A549 (cell line): Measurements from ENCODE around the gene MYT1. TPM values are rescaled to one million over a fixed set of nuclear protein-coding genes. Genes with fewer than 3 reads are reported as not detected.

Source experiments
- ATAC-seq, 2 experiments: fragments of 200-7000 bp in 1 of 2; fragments of >200 bp in 1 of 2; cut with Nextera tagmentation in 1 of 2; cut with Tn5 transposase in 1 of 2; 3 replicates each; pipeline versions ENCODE4 v1.8.0 to v1.9.1; 2018 to 2020; ENCODE audit warnings: mild to moderate bottlenecking in 1 of 2, moderate library complexity in 1 of 2
- CTCF ChIA-PET: fragments of 300-600 bp; sonication (Branson Sonifier 250); formaldehyde crosslinking; extraction: SDS; loops from one replicate; lab custom pipeline; 2021; ENCODE audit warnings: antibody characterized with exemption, inconsistent platforms; lab: Yijun Ruan, JAX
- POLR2A ChIA-PET: fragments of 350-600 bp; formaldehyde crosslinking; extraction: SDS; loops from one replicate; lab custom pipeline; 2021; ENCODE audit warnings: antibody characterized with exemption, inconsistent platforms; lab: Yijun Ruan, JAX
- DNase-seq, 2 experiments: peaks; one replicate each; pipeline versions ENCODE4 v3.0.0 to v3.0.0-alpha.2; 2011 to 2016; ENCODE audit warnings: low read depth in 1 of 2, low spot score in 1 of 2
- FAIRE-seq: peaks from 2 replicates; lab custom pipeline; 2011; peaks lifted over from hg19 to GRCh38; lab: Jason Lieb, UNC
- H3K27ac ChIP-seq, 2 experiments: fragments of >200 bp; sonication (Bioruptor Twin); formaldehyde crosslinking; 3 replicates each; pipeline ENCODE4 v1.5.1; 2016 to 2017
- H3K4me1 ChIP-seq: fragments of >200 bp; sonication (Bioruptor Twin); formaldehyde crosslinking; 3 replicates; pipeline ENCODE4 v1.6.1; 2016
- H3K4me2 ChIP-seq: fragments of >200 bp; sonication (Bioruptor Twin); formaldehyde crosslinking; 3 replicates; pipeline ENCODE4 v1.6.1; 2016
- H3K4me3 ChIP-seq: fragments of >200 bp; sonication (Bioruptor Twin); formaldehyde crosslinking; 3 replicates; pipeline ENCODE4 v1.5.1; 2016
- H3K9me3 ChIP-seq: fragments of >200 bp; sonication (Bioruptor Twin); formaldehyde crosslinking; 3 replicates; pipeline ENCODE4 v1.6.1; 2016
- CBX8 ChIP-seq: fragments of 200-600 bp; sonication (generic); IDR thresholded peaks from 2 replicates; pipeline ENCODE4 v1.6.1; 2016
- CHD4 ChIP-seq: fragments of 200-600 bp; sonication (generic); IDR thresholded peaks from 2 replicates; pipeline ENCODE4 v1.6.1; 2016; ENCODE audit warnings: antibody characterized with exemption, mild to moderate bottlenecking, borderline replicate concordance
- EHF ChIP-seq: fragments of 250-450 bp; sonication (Bioruptor Pico); IDR thresholded peaks from 2 replicates; pipeline ENCODE4 v1.5.0; 2020; ENCODE audit warnings: mild to moderate bottlenecking
- EP300 ChIP-seq, 2 experiments: fragments of >200 bp; sonication (Bioruptor Twin); formaldehyde crosslinking; IDR thresholded peaks; 2 replicates in 1 of 2; 3 replicates in 1 of 2; pipeline ENCODE4 v1.6.1; 2016 to 2017
- ESRRA ChIP-seq: fragments of 150-350 bp; IDR thresholded peaks from 2 replicates; pipeline ENCODE4 v1.6.1; 2014; ENCODE audit warnings: mild to moderate bottlenecking, low read length, borderline replicate concordance
- GATA3 ChIP-seq: IDR thresholded peaks from 2 replicates; pipeline ENCODE4 v1.6.1; 2012; ENCODE audit warnings: borderline replicate concordance
- HDAC2 ChIP-seq: fragments of 200-600 bp; sonication (generic); IDR thresholded peaks from 2 replicates; pipeline ENCODE4 v1.6.1; 2016
- HEYL ChIP-seq: fragments of 250-450 bp; sonication (Bioruptor Pico); IDR thresholded peaks from 2 replicates; pipeline ENCODE4 v1.8.0; 2021; ENCODE audit warnings: mild to moderate bottlenecking, moderate library complexity
- HMGXB4 ChIP-seq: fragments of 250-450 bp; sonication (Bioruptor Pico); IDR thresholded peaks from 2 replicates; pipeline ENCODE4 v1.5.0; 2021; ENCODE audit warnings: mild to moderate bottlenecking, moderate library complexity, borderline replicate concordance
- HOXB13 ChIP-seq: fragments of 250-450 bp; sonication (Bioruptor Pico); IDR thresholded peaks from 2 replicates; pipeline ENCODE4 v1.5.0; 2020; ENCODE audit warnings: low read depth, mild to moderate bottlenecking, moderate library complexity
- HOXB5 ChIP-seq: fragments of 250-450 bp; sonication (Bioruptor Pico); IDR thresholded peaks from 2 replicates; pipeline ENCODE4 v1.5.0; 2020; ENCODE audit warnings: mild to moderate bottlenecking, moderate library complexity
- JUNB ChIP-seq: fragments of >200 bp; sonication (Bioruptor Twin); formaldehyde crosslinking; IDR thresholded peaks from 2 replicates; pipeline ENCODE4 v1.6.1; 2016
- KDM5A ChIP-seq: fragments of 200-600 bp; sonication (generic); IDR thresholded peaks from 2 replicates; pipeline ENCODE4 v1.6.1; 2016; ENCODE audit warnings: antibody characterized with exemption, mild to moderate bottlenecking
- MAX ChIP-seq: IDR thresholded peaks from 2 replicates; pipeline ENCODE4 v1.6.1; 2012
- MAZ ChIP-seq: fragments of 150-350 bp; IDR thresholded peaks from 2 replicates; pipeline ENCODE4 v1.6.1; 2014; ENCODE audit warnings: antibody characterized with exemption, low read depth, low read length, borderline replicate concordance
- NFE2L2 ChIP-seq: fragments of 150-350 bp; conservative IDR thresholded peaks from 2 replicates; pipeline ENCODE4 v1.6.1; 2014; ENCODE audit warnings: low read length
- NPAS2 ChIP-seq: fragments of 250-450 bp; sonication (Bioruptor Pico); IDR thresholded peaks from 2 replicates; pipeline ENCODE4 v1.8.0; 2022; ENCODE audit warnings: mild to moderate bottlenecking, moderate library complexity, borderline replicate concordance
- PHF8 ChIP-seq: fragments of 200-600 bp; sonication (generic); IDR thresholded peaks from 2 replicates; pipeline ENCODE4 v1.6.1; 2016; ENCODE audit warnings: low read depth, mild to moderate bottlenecking, antibody characterized with exemption, moderate library complexity, borderline replicate concordance
- RARB ChIP-seq: fragments of 250-450 bp; sonication (Bioruptor Pico); IDR thresholded peaks from 2 replicates; pipeline ENCODE4 v1.8.0; 2021; ENCODE audit warnings: mild to moderate bottlenecking, moderate library complexity
- RCOR1 ChIP-seq: fragments of 150-350 bp; IDR thresholded peaks from 2 replicates; pipeline ENCODE4 v1.6.1; 2014; ENCODE audit warnings: antibody characterized with exemption, low read length, low read depth
- RFX5 ChIP-seq: fragments of 450-650 bp; IDR thresholded peaks from 2 replicates; pipeline ENCODE4 v1.7.1; 2014; ENCODE audit warnings: antibody characterized with exemption, mild to moderate bottlenecking, moderate library complexity
- RNF2 ChIP-seq: fragments of 200-600 bp; sonication (generic); IDR thresholded peaks from 2 replicates; pipeline ENCODE4 v1.6.1; 2016; ENCODE audit warnings: low read depth, mild to moderate bottlenecking, antibody characterized with exemption, moderate library complexity, borderline replicate concordance
- TFCP2L1 ChIP-seq: fragments of 250-450 bp; sonication (Bioruptor Pico); IDR thresholded peaks from 2 replicates; pipeline ENCODE4 v1.5.0; 2021; ENCODE audit warnings: mild to moderate bottlenecking
- USF2 ChIP-seq: fragments of 450-650 bp; IDR thresholded peaks from 2 replicates; pipeline ENCODE4 v1.6.1; 2014; ENCODE audit warnings: antibody characterized with exemption
- ZC3H11A ChIP-seq: fragments of 450-650 bp; IDR thresholded peaks from 2 replicates; pipeline ENCODE4 v1.6.1; 2014; ENCODE audit warnings: antibody characterized with exemption, mild to moderate bottlenecking
- WGBS: methylation state at CpG from one replicate; pipeline ENCODE4 v1.1.6; 2017; ENCODE audit errors: missing lambda C conversion rate; 5-methylcytosine and 5-hydroxymethylcytosine counted together
- polyA plus RNA-seq, 4 experiments: library from polyadenylated mRNA; depleted of rRNA in 3 of 4; stranded (reverse); fragments of >200 nt; fragmentation: RNase III in 1 of 4; extraction: RNeasy Plus Mini Kit Qiagen cat#74134 plus additional on column Dnase treatment in 1 of 4; gene quantifications; 2 replicates in 3 of 4; 3 replicates in 1 of 4; pipeline ENCODE4 v1.2.3, GENCODE V29; 2011 to 2017
- TF ChIP-seq, protein P1 (sequence below): IDR thresholded peaks from 2 replicates; pipeline ENCODE4 v1.6.1; 2012

The MYT1 gene
- polyA plus RNA-seq, 2 of the 4 experiments (the other 2 are of a cell fraction): 0.21 to 0.22 TPM

DNA sequence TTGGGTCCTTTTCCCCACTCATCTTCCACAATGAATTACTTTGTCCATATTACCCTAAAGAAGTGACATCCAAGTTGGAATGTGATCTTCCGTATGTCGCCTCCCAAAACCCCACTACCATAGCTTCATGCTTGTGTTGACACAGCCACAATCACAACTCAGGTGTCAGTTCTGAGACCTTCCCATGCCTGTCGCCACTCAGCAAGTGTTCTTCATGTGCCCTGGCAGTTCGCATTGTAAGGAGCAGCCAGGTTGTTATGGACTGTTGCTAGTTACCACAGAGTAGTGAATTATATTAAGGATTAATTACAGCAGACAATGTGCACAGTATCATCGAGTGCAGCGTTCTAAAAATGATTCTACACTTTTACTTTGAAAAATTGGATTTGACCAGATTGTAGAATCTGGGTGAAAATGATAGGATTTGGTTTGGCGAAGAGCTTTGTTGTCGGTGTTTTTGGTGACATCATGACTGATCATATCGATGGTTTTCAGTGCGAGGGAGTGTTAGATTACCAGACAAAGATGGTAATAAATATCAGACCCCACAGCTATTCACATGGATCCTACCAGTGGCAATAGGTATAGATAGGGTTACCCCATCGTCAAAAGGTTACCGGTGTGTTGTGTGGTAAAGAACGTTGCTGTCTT lies 93.0 kb downstream of the MYT1 start:
- ATAC-seq (no peak), DNase-seq (no peak), FAIRE-seq (no peak)
- no peaks in the 10 kb centered on the region for H3K9me3 ChIP-seq
- H3K4me3 ChIP-seq: no peak overlapping the region
- POLR2A ChIA-PET: no interaction called here
- peaks cover 8% of the 10 kb centered on the region for H3K4me1 ChIP-seq
- H3K27ac ChIP-seq: no peak overlapping the region
- 89% methylated on average over 13 of the region's 13 CpGs for WGBS
- TF ChIP-seq RFX5 (no peak), KDM5A (no peak), USF2 (no peak), PHF8 (no peak), EHF (CRISPR knock-in tag) (no peak), HDAC2 (no peak), NFE2L2 (no peak), MAX (no peak), JUNB (no peak), CHD4 (no peak), HOXB13 (CRISPR knock-in tag) (no peak), ZC3H11A (no peak), HMGXB4 (CRISPR knock-in tag) (no peak), ESRRA (no peak)
- CTCF ChIA-PET: no interaction called here
- H3K4me2 ChIP-seq: peak overlapping the region; percentile 84

DNA sequence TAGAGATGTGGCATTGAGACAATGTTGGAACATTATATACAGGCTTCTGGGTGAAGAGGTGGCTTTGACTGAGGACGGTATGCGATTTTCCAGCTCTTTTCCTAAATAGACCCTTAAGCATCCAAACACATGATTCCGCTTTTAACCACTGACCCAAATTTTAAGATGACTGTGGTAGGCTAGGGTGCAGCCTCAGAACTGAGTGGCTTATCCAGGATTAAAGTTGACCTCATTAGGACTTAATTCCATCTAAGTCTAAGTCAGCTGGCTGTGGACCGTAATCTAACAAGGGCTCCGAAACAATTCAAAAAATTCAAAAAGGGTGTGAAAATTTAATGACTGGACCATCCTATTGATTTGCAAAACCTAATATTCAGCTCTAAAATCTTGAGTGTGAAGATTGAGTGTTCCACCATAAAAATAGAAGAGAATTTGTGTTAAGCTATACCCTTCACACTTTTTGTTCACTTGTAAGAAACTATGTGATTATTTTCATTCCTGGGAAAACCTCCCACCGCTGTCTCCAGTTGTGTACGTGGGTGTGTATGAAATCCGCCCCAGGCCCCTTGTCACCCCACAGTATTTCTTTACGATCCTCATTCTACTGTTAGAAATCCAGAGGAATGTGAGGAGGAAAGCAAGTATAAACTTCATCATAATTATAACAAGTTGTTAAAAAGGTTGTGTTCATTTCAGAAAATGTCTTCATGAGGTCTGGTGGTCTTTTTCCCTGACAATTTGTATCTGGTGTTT lies 94.0 kb downstream of the MYT1 start:
- POLR2A ChIA-PET: interaction anchor here (0.7 kb wide), 1 partner anchor 175 kb away, joined by 6 read pairs; no protein-coding TSS in a partner anchor
- Histone ChIP-seq H3K4me3 (no peak overlapping the region), H3K9me3 (no peaks in the 10 kb centered on the region), H3K27ac (no peak overlapping the region), H3K4me1 (peaks cover 8% of the 10 kb centered on the region), H3K4me2 (no peak overlapping the region)
- no peak for TF ChIP-seq ESRRA
- ATAC-seq (no peak), DNase-seq (no peak), FAIRE-seq (no peak)
- CTCF ChIA-PET: no interaction called here
- WGBS: 92% methylated on average over 9 of the region's 9 CpGs

DNA sequence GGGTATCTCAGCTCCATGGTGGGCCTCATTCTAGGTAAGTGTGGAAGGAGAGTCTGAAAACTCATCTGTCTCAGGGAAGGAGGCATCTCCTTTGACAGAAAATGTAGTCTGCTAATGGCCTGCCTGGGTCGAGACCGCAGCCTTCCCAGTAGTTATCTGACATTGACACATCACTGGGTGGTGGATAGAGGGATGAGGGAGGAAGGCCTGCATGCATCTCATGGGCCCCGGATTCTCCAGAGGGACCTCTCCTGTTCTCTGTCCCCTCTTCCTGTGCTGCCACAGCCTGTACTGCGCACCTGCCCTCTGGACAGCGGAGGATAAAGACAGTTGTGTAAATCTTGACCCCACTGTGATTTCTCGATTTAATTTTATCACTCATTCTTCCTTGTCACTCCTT lies 96.0 kb downstream of the MYT1 start:
- Histone ChIP-seq H3K27ac (no peak overlapping the region), H3K4me2 (no peak overlapping the region), H3K9me3 (no peaks in the 10 kb centered on the region), H3K4me3 (no peak overlapping the region), H3K4me1 (peaks cover 8% of the 10 kb centered on the region)
- ATAC-seq (no peak), DNase-seq (no peak), FAIRE-seq (no peak)
- TF ChIP-seq HDAC2: no peak
- no peak for TF ChIP-seq HEYL (CRISPR knock-in tag)
- TF ChIP-seq MAZ: no peak
- no peak for TF ChIP-seq NPAS2 (CRISPR knock-in tag)
- TF ChIP-seq CBX8: no peak
- no peak for TF ChIP-seq EHF (CRISPR knock-in tag)
- no peak for TF ChIP-seq RNF2
- TF ChIP-seq GATA3: no peak
- TF ChIP-seq, protein P1, sequence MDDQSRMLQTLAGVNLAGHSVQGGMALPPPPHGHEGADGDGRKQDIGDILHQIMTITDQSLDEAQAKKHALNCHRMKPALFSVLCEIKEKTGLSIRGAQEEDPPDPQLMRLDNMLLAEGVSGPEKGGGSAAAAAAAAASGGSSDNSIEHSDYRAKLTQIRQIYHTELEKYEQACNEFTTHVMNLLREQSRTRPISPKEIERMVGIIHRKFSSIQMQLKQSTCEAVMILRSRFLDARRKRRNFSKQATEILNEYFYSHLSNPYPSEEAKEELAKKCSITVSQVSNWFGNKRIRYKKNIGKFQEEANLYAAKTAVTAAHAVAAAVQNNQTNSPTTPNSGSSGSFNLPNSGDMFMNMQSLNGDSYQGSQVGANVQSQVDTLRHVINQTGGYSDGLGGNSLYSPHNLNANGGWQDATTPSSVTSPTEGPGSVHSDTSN: no peak
- TF ChIP-seq RARB: no peak
- TF ChIP-seq TFCP2L1: no peak
- no peak for TF ChIP-seq PHF8
- TF ChIP-seq RCOR1: no peak
- TF ChIP-seq EP300 (IDR thresholded peaks at IDR 0.05): no peak
- TF ChIP-seq HOXB5 (CRISPR knock-in tag): no peak
- WGBS: 63% methylated on average over 6 of the region's 6 CpGs
- POLR2A ChIA-PET: no interaction called here
- CTCF ChIA-PET: no interaction called here
